Hepatocyte (in vitro differentiated cells): ENCODE measurements around the gene ARHGAP26. TPM values are rescaled to one million over a fixed set of nuclear protein-coding genes. Genes with fewer than 3 reads are reported as not detected.

Experiments used
- DNase-seq: peaks from one replicate; pipeline ENCODE4 v3.0.0-alpha.2; 2016; ENCODE audit warnings: low spot score
- H2AFZ ChIP-seq: fragments of 200-600 bp; sonication (generic); 2 replicates; pipeline ENCODE4 v1.6.0; 2016; ENCODE audit warnings: antibody characterized with exemption, mild to moderate bottlenecking
- H3K27ac ChIP-seq: fragments of 200-600 bp; sonication (generic); 2 replicates; pipeline ENCODE4 v1.5.1; 2016; ENCODE audit warnings: mild to moderate bottlenecking
- H3K27me3 ChIP-seq: fragments of 200-600 bp; sonication (generic); 2 replicates; pipeline ENCODE4 v1.6.1; 2016
- H3K36me3 ChIP-seq: fragments of 200-600 bp; sonication (generic); replicated peaks from 2 replicates; pipeline ENCODE4 v1.5.1; 2016; ENCODE audit warnings: low read depth; ENCODE audit not compliant: insufficient read depth
- H3K4me1 ChIP-seq: fragments of 200-600 bp; sonication (generic); 2 replicates; pipeline ENCODE4 v1.5.1; 2016; ENCODE audit warnings: mild to moderate bottlenecking, moderate library complexity; ENCODE audit not compliant: insufficient read depth
- H3K4me2 ChIP-seq: fragments of 200-600 bp; sonication (generic); 2 replicates; pipeline ENCODE4 v1.6.0; 2016
- H3K4me3 ChIP-seq: fragments of 200-600 bp; sonication (generic); 2 replicates; pipeline ENCODE4 v1.5.1; 2016; ENCODE audit warnings: mild to moderate bottlenecking
- H3K79me2 ChIP-seq: fragments of 200-600 bp; sonication (generic); 2 replicates; pipeline ENCODE4 v1.6.0; 2017; ENCODE audit warnings: mild to moderate bottlenecking
- H3K9me2 ChIP-seq: fragments of 200-600 bp; sonication (generic); replicated peaks from 2 replicates; pipeline ENCODE4 v1.6.0; 2017; ENCODE audit warnings: mild to moderate bottlenecking; ENCODE audit not compliant: insufficient read depth
- H3K9me3 ChIP-seq: fragments of 200-600 bp; sonication (generic); 2 replicates; pipeline ENCODE4 v1.5.1; 2016; ENCODE audit warnings: low read depth, mild to moderate bottlenecking
- H4K20me1 ChIP-seq: fragments of 200-600 bp; sonication (generic); 2 replicates; pipeline ENCODE4 v1.6.0; 2016; ENCODE audit warnings: mild to moderate bottlenecking; ENCODE audit not compliant: insufficient read depth, poor library complexity, severe bottlenecking
- EZH2 ChIP-seq: fragments of 200-600 bp; sonication (generic); IDR thresholded peaks from 2 replicates; pipeline ENCODE4 v1.6.1; 2016; ENCODE audit warnings: antibody characterized with exemption, mild to moderate bottlenecking, borderline replicate concordance
- EZH2phosphoT487 ChIP-seq: fragments of 200-600 bp; sonication (generic); IDR thresholded peaks from one replicate; pipeline ENCODE4 v1.6.1; 2018; ENCODE audit warnings: antibody characterized with exemption, mild to moderate bottlenecking, low read depth, moderate library complexity; ENCODE audit not compliant: unreplicated experiment, severe bottlenecking
- WGBS: methylation state at CpG from one replicate; pipeline ENCODE4 v1.1.6; 2016; ENCODE audit warnings: low lambda C conversion rate; ENCODE audit errors: missing lambda C conversion rate; 5-methylcytosine and 5-hydroxymethylcytosine counted together
- polyA plus RNA-seq: library from polyadenylated mRNA; unstranded; fragments of >200 nt; fragmentation: Nextera tagmentation; extraction: Ambion mirVana; gene quantifications from 2 replicates; pipeline ENCODE4 v1.2.1, GENCODE V29; 2016
- total RNA-seq: library from RNA; depleted of rRNA; stranded (reverse); fragments of >200 nt; gene quantifications from 2 replicates; pipeline ENCODE4 v1.2.3, GENCODE V29; 2014
- TF ChIP-seq, protein P1 (sequence below): fragments of 200-600 bp; sonication (generic); IDR thresholded peaks from 2 replicates; pipeline ENCODE4 v1.5.1; 2016; ENCODE audit warnings: antibody characterized with exemption, mild to moderate bottlenecking; ENCODE audit not compliant: poor library complexity

ARHGAP26 gene
- total and polyA plus RNA-seq, 2 experiments from 2014 or later = 16.5 to 19.8 TPM

- Histone ChIP-seq H3K9me2 (no peaks in the 10 kb centered on the region), H2AFZ (no peak overlapping the region), H3K27ac (no peak overlapping the region), H3K4me1 (no peaks in the 10 kb centered on the region), H3K4me2 (no peak overlapping the region), H3K9me3 (no peaks in the 10 kb centered on the region), H3K4me3 (no peak overlapping the region), H4K20me1 (no peaks in the 10 kb centered on the region), H3K36me3 (no peaks in the 10 kb centered on the region), H3K27me3 (no peaks in the 10 kb centered on the region), H3K79me2 (no peaks in the 10 kb centered on the region)
- TF ChIP-seq, protein P1, sequence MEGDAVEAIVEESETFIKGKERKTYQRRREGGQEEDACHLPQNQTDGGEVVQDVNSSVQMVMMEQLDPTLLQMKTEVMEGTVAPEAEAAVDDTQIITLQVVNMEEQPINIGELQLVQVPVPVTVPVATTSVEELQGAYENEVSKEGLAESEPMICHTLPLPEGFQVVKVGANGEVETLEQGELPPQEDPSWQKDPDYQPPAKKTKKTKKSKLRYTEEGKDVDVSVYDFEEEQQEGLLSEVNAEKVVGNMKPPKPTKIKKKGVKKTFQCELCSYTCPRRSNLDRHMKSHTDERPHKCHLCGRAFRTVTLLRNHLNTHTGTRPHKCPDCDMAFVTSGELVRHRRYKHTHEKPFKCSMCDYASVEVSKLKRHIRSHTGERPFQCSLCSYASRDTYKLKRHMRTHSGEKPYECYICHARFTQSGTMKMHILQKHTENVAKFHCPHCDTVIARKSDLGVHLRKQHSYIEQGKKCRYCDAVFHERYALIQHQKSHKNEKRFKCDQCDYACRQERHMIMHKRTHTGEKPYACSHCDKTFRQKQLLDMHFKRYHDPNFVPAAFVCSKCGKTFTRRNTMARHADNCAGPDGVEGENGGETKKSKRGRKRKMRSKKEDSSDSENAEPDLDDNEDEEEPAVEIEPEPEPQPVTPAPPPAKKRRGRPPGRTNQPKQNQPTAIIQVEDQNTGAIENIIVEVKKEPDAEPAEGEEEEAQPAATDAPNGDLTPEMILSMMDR = no peak
- TF ChIP-seq EZH2 (no peak), EZH2phosphoT487 (no peak)
- no peak for DNase-seq
- 92% methylated on average over 4 of the region's 4 CpGs for WGBS
Measured at GRCh38 chr5:143192191-143192900, 422.2 kb downstream of the ARHGAP26 start.

- no peak overlapping the region for H2AFZ ChIP-seq
- no peaks in the 10 kb centered on the region for H4K20me1 ChIP-seq
- WGBS = 93% methylated on average over 1 of the region's 1 CpG
- DNase-seq = no peak
- no peak overlapping the region for H3K4me2 ChIP-seq
- H3K9me2 ChIP-seq = no peaks in the 10 kb centered on the region
- TF ChIP-seq EZH2 (no peak), EZH2phosphoT487 (no peak)
- TF ChIP-seq, protein P1 = no peak
- no peak overlapping the region for H3K4me3 ChIP-seq
- H3K36me3 ChIP-seq = no peaks in the 10 kb centered on the region
- no peaks in the 10 kb centered on the region for H3K4me1 ChIP-seq
- H3K9me3 ChIP-seq = no peaks in the 10 kb centered on the region
- no peaks in the 10 kb centered on the region for H3K79me2 ChIP-seq
- H3K27me3 ChIP-seq = no peaks in the 10 kb centered on the region
- no peak overlapping the region for H3K27ac ChIP-seq
Measured at GRCh38 chr5:143194206-143194605, 424.0 kb downstream of the ARHGAP26 start.

- Histone ChIP-seq H3K36me3 (no peaks in the 10 kb centered on the region), H3K9me2 (no peaks in the 10 kb centered on the region), H3K4me1 (no peaks in the 10 kb centered on the region), H3K9me3 (no peaks in the 10 kb centered on the region), H3K4me2 (no peak overlapping the region), H3K27me3 (no peaks in the 10 kb centered on the region), H3K79me2 (no peaks in the 10 kb centered on the region), H4K20me1 (no peaks in the 10 kb centered on the region), H3K4me3 (no peak overlapping the region), H3K27ac (no peak overlapping the region), H2AFZ (no peak overlapping the region)
- TF ChIP-seq, protein P1 = no peak
- TF ChIP-seq EZH2 = no peak
- DNase-seq = no peak
- WGBS = 97% methylated on average over 5 of the region's 5 CpGs
Measured at GRCh38 chr5:143194713-143195112, 424.5 kb downstream of the ARHGAP26 start.

- Histone ChIP-seq H3K4me1 (no peaks in the 10 kb centered on the region), H3K4me3 (no peak overlapping the region), H4K20me1 (no peaks in the 10 kb centered on the region), H3K4me2 (no peak overlapping the region), H3K36me3 (no peaks in the 10 kb centered on the region), H3K9me2 (no peaks in the 10 kb centered on the region), H3K79me2 (no peaks in the 10 kb centered on the region), H2AFZ (no peak overlapping the region), H3K27me3 (no peaks in the 10 kb centered on the region), H3K9me3 (no peaks in the 10 kb centered on the region), H3K27ac (no peak overlapping the region)
- no peak for TF ChIP-seq EZH2
- no peak for TF ChIP-seq EZH2phosphoT487
- TF ChIP-seq, protein P1 = no peak
- WGBS = 81% methylated on average over 2 of the region's 2 CpGs
- DNase-seq = no peak
Measured at GRCh38 chr5:143195491-143195890, 425.3 kb downstream of the ARHGAP26 start.
